Measurements from ENCODE around the gene NME8.

- TF ChIP-seq, protein P1, sequence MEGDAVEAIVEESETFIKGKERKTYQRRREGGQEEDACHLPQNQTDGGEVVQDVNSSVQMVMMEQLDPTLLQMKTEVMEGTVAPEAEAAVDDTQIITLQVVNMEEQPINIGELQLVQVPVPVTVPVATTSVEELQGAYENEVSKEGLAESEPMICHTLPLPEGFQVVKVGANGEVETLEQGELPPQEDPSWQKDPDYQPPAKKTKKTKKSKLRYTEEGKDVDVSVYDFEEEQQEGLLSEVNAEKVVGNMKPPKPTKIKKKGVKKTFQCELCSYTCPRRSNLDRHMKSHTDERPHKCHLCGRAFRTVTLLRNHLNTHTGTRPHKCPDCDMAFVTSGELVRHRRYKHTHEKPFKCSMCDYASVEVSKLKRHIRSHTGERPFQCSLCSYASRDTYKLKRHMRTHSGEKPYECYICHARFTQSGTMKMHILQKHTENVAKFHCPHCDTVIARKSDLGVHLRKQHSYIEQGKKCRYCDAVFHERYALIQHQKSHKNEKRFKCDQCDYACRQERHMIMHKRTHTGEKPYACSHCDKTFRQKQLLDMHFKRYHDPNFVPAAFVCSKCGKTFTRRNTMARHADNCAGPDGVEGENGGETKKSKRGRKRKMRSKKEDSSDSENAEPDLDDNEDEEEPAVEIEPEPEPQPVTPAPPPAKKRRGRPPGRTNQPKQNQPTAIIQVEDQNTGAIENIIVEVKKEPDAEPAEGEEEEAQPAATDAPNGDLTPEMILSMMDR (IDR thresholded peaks at IDR 0.05) = no peak
- no peak for TF ChIP-seq EZH2 (IDR thresholded peaks at IDR 0.05; ENCODE audit: borderline replicate concordance, insufficient read depth, low read depth, low read length, poor library complexity, severe bottlenecking)
Observed at GRCh38 chr7:37908221-37908788, 59.9 kb downstream of the NME8 start.
